K562 (cell line): ENCODE data around the gene ZNF318. TPM values are rescaled to one million over a fixed set of nuclear protein-coding genes. Genes with fewer than 3 reads are reported as not detected.

Source experiments
- ATAC-seq: fragments of 200-7000 bp; cut with Tn5 transposase; 3 replicates; pipeline ENCODE4 v1.9.1; 2020; ENCODE audit warnings: moderate library complexity
- BruUV-seq: library from RNA; stranded (reverse); fragments of 400-500 nt; replicated peaks from 2 replicates; lab custom pipeline; 2021; lab: Mats Ljungman, UMichigan
- CTCF ChIA-PET: fragments of 300-600 bp; formaldehyde crosslinking; extraction: SDS; loops from one replicate; lab custom pipeline; 2021; ENCODE audit warnings: low intra/inter-chr PET ratio; lab: Yijun Ruan, JAX
- POLR2A ChIA-PET: fragments of 300-600, 350-650 bp; sonication (Branson Sonifier 250); formaldehyde crosslinking; extraction: SDS; loops from one replicate; lab custom pipeline; 2021; ENCODE audit warnings: antibody characterized with exemption, inconsistent platforms; lab: Yijun Ruan, JAX
- DNase-seq, 4 experiments: peaks; one replicate each; pipeline versions ENCODE4 v3.0.0 to v3.0.0-alpha.2; 2011 to 2018; ENCODE audit warnings: low spot score in 3 of 4, mixed read lengths in 3 of 4; ENCODE audit errors: extremely low read depth in 1 of 4
- FAIRE-seq: peaks from 2 replicates; lab custom pipeline; 2011; peaks lifted over from hg19 to GRCh38; lab: Jason Lieb, UNC
- H2AFZ ChIP-seq: 2 replicates; pipeline ENCODE4 v1.6.0; 2011; ENCODE audit warnings: low read depth, low read length, control low read depth, inconsistent platforms
- H3K27ac ChIP-seq: fragments of 200-600 bp; 3 replicates; pipeline ENCODE4 v1.8.0; 2011; ENCODE audit warnings: low read depth, mild to moderate bottlenecking, control low read depth, inconsistent platforms, low read length, moderate library complexity, mixed read lengths; ENCODE audit errors: extremely low read depth
- H3K27me3 ChIP-seq, 2 experiments: fragments of 300-600 bp in 1 of 2; 2 replicates in 1 of 2; 3 replicates in 1 of 2; pipeline versions ENCODE4 v1.6.0 to v1.8.0; 2011; ENCODE audit warnings: inconsistent platforms in 2 of 2, low read length in 2 of 2, mild to moderate bottlenecking in 1 of 2, mixed read lengths in 1 of 2, moderate library complexity in 1 of 2; ENCODE audit not compliant: control insufficient read depth in 2 of 2, insufficient read depth in 2 of 2
- H3K36me3 ChIP-seq: fragments of 300-600 bp; 3 replicates; pipeline ENCODE4 v1.8.0; 2011; ENCODE audit warnings: mild to moderate bottlenecking, low read length, inconsistent platforms; ENCODE audit not compliant: control insufficient read depth, insufficient read depth
- H3K4me1 ChIP-seq, 2 experiments: fragments of 200-600 bp in 1 of 2; replicated peaks in 1 of 2; 2 replicates in 1 of 2; 3 replicates in 1 of 2; pipeline versions ENCODE4 v1.5.1 to v1.8.0; 2011; ENCODE audit warnings: inconsistent platforms in 2 of 2, low read length in 2 of 2, mild to moderate bottlenecking in 1 of 2, mixed read lengths in 1 of 2, moderate library complexity in 1 of 2; ENCODE audit not compliant: control insufficient read depth in 2 of 2, insufficient read depth in 2 of 2
- H3K4me2 ChIP-seq: 2 replicates; pipeline ENCODE4 v1.6.1; 2011; ENCODE audit warnings: low read length, control low read depth, inconsistent platforms, mixed read lengths; ENCODE audit not compliant: insufficient read depth
- H3K4me3 ChIP-seq: fragments of 200-600 bp; sonication (generic), shearing (Covaris generic); 2 replicates; pipeline ENCODE4 v1.5.1; 2016; ENCODE audit warnings: control low read depth, inconsistent platforms
- H3K79me2 ChIP-seq: fragments of 200-600 bp; 3 replicates; pipeline ENCODE4 v1.8.0; 2011; ENCODE audit warnings: low read length, inconsistent platforms; ENCODE audit not compliant: control insufficient read depth, insufficient read depth
- H3K9ac ChIP-seq, 2 experiments: 2 replicates each; pipeline versions ENCODE4 v1.6.0 to v1.6.1; 2011; ENCODE audit warnings: low read depth in 2 of 2, low read length in 2 of 2, control low read depth in 1 of 2, inconsistent platforms in 1 of 2, mild to moderate bottlenecking in 1 of 2, mixed read lengths in 1 of 2; ENCODE audit not compliant: insufficient read depth in 1 of 2
- H3K9me1 ChIP-seq: one replicate; pipeline ENCODE4 v1.6.0; 2011; ENCODE audit warnings: inconsistent platforms, mild to moderate bottlenecking, low read length, moderate library complexity; ENCODE audit not compliant: control insufficient read depth, insufficient read depth
- H3K9me3 ChIP-seq: replicated peaks from 2 replicates; pipeline ENCODE4 v1.5.1; 2011; ENCODE audit warnings: low read depth, low read length, inconsistent platforms; ENCODE audit not compliant: control insufficient read depth, insufficient read depth
- H4K20me1 ChIP-seq: replicated peaks from 2 replicates; pipeline ENCODE4 v1.6.1; 2011; ENCODE audit warnings: low read length, inconsistent platforms, mixed read lengths; ENCODE audit not compliant: control insufficient read depth, insufficient read depth
- NR2C2 ChIP-seq, 2 experiments: fragments of 200-800 bp in 1 of 2; sonication (Bioruptor generic) in 1 of 2; sonication (generic) in 1 of 2; formaldehyde crosslinking in 1 of 2; IDR thresholded peaks; 2 replicates each; pipeline versions ENCODE4 v1.6.1 to v1.8.0; 2016 to 2022; ENCODE audit warnings: mild to moderate bottlenecking in 1 of 2, missing compliant biosample characterization in 1 of 2, missing genetic modification characterization in 1 of 2, missing genetic modification reagents in 1 of 2
- TCF7L2 ChIP-seq: fragments of 150-350 bp; IDR thresholded peaks from 2 replicates; pipeline ENCODE4 v1.6.1; 2016; ENCODE audit warnings: low read depth, mild to moderate bottlenecking, low read length, moderate library complexity
- ZBTB34 ChIP-seq: fragments of 250-450 bp; sonication (Bioruptor Pico); IDR thresholded peaks from 2 replicates; pipeline ENCODE4 v1.8.0; 2021; ENCODE audit warnings: mild to moderate bottlenecking, moderate library complexity
- WGBS: fragments of 100-300 bp; shearing (Covaris generic); methylation state at CpG from one replicate; pipeline ENCODE4 v1.1.6; 2016; ENCODE audit warnings: low coverage, mixed read lengths; ENCODE audit not compliant: insufficient coverage; ENCODE audit errors: missing lambda C conversion rate; 5-methylcytosine and 5-hydroxymethylcytosine counted together
- in situ Hi-C: fragments of 300-500 bp; cut with MboI; formaldehyde crosslinking; loops from 4 replicates; pipeline ENCODE4 v1.15.0; 2018; ENCODE audit warnings: inconsistent platforms, mixed read lengths
- intact Hi-C: fragments of 100-400 bp; cut with micrococcal nuclease; formaldehyde crosslinking; loops from 2 replicates; pipeline ENCODE4 v1.14.2; 2022
- polyA plus RNA-seq, 8 experiments: library from polyadenylated mRNA; depleted of rRNA in 4 of 8; stranded (reverse) in 5 of 8; unstranded in 3 of 8; fragments of >200 nt; fragmentation: Nextera tagmentation in 2 of 8; fragmentation: Illumina TruSeq in 1 of 8; extraction: Ambion mirVana in 2 of 8; extraction: Trizol in 1 of 8; gene quantifications; 2 replicates each; pipeline versions ENCODE4 v1.2.1 to v1.2.3, GENCODE V29; 2011 to 2014; ENCODE audit warnings: inconsistent platforms in 1 of 8, missing spikeins in 1 of 8
- total RNA-seq, 7 experiments: library from RNA; depleted of rRNA in 6 of 7; stranded (reverse); fragments of >200 nt in 6 of 7; fragmentation: Illumina TruSeq in 2 of 7; extraction: Trizol in 2 of 7; gene quantifications; 2 replicates each; pipeline versions ENCODE4 v1.2.1 to v1.2.3, GENCODE V29; 2011 to 2021; ENCODE audit warnings: low replicate concordance in 1 of 7
- TF ChIP-seq, protein P1 (sequence below): sonication (generic); formaldehyde crosslinking; IDR thresholded peaks from 2 replicates; pipeline ENCODE4 v1.8.1; 2023; ENCODE audit warnings: mild to moderate bottlenecking, missing genetic modification reagents

Gene ZNF318
- total and polyA plus RNA-seq, 9 of the 15 experiments (the other 6 are each of a cell fraction or from before 2014, with no cell fraction given): 3.2 to 19.0 (median 9.2) TPM

GRCh38 chr6:43291708-43292107 lies 77.7 kb downstream of the ZNF318 start:
- H3K9me1 ChIP-seq: no peaks in the 10 kb centered on the region
- BruUV-seq: no TSS peak
- no peak for FAIRE-seq
- no peaks in the 10 kb centered on the region for H3K79me2 ChIP-seq
- H3K4me1 ChIP-seq: no peaks in the 10 kb centered on the region
- DNase-seq: no peak
- H3K27me3 ChIP-seq: peaks cover 14 to 24% of the 10 kb centered on the region in 2 experiments
- no peak overlapping the region for H3K27ac ChIP-seq
- CTCF ChIA-PET: no interaction called here
- H3K4me3 ChIP-seq: no peak overlapping the region
- no peak overlapping the region for H2AFZ ChIP-seq
- 3% methylated on average over 2 of the region's 2 CpGs for WGBS
- no peak for TF ChIP-seq TCF7L2
- no peak for TF ChIP-seq NR2C2 (CRISPR knock-in tag; IDR thresholded peaks at IDR 0.05)
- TF ChIP-seq NR2C2 (tag; IDR thresholded peaks at IDR 0.05): no peak
- TF ChIP-seq ZBTB34 (CRISPR knock-in tag): no peak
- TF ChIP-seq, protein P1, sequence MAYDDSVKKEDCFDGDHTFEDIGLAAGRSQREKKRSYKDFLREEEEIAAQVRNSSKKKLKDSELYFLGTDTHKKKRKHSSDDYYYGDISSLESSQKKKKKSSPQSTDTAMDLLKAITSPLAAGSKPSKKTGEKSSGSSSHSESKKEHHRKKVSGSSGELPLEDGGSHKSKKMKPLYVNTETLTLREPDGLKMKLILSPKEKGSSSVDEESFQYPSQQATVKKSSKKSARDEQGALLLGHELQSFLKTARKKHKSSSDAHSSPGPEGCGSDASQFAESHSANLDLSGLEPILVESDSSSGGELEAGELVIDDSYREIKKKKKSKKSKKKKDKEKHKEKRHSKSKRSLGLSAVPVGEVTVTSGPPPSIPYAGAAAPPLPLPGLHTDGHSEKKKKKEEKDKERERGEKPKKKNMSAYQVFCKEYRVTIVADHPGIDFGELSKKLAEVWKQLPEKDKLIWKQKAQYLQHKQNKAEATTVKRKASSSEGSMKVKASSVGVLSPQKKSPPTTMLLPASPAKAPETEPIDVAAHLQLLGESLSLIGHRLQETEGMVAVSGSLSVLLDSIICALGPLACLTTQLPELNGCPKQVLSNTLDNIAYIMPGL: no peak
- TF ChIP-seq, all 486 proteins: peak for 0
- Histone ChIP-seq H3K9ac (no peak overlapping the region), H3K36me3 (no peaks in the 10 kb centered on the region), H4K20me1 (0 out of 2 replicates have a peak, but pooled peaks cover 2% of the 10 kb centered on the region), H3K9me3 (no peaks in the 10 kb centered on the region), H3K4me2 (no peak overlapping the region)
- intact Hi-C loops (no loop called here), in situ Hi-C loops (no loop called here)
- POLR2A ChIA-PET: interaction anchor here (0.9 to 1.2 kb wide), 2 partner anchors 11 to 18 kb away, joined by 3 to 4 read pairs; no protein-coding TSS in a partner anchor
- ATAC-seq: no peak
